KMS-11 (cell line): ENCODE data around the gene PTH1R.

Experiments used
- H2AFZ ChIP-seq: fragments of 200-600 bp; sonication (generic); 2 replicates; pipeline ENCODE4 v1.6.1; 2016; ENCODE audit warnings: antibody characterized with exemption, mixed run types, low read depth
- H3K27ac ChIP-seq: fragments of 200-600 bp; sonication (generic); 2 replicates; pipeline ENCODE4 v1.6.1; 2016; ENCODE audit warnings: mild to moderate bottlenecking, mixed run types
- H3K27me3 ChIP-seq: fragments of 200-600 bp; sonication (generic); 2 replicates; pipeline ENCODE4 v1.6.1; 2017; ENCODE audit warnings: mild to moderate bottlenecking, low read depth, mixed run types, moderate library complexity; ENCODE audit not compliant: insufficient read depth
- H3K36me3 ChIP-seq: fragments of 200-600 bp; sonication (generic); 2 replicates; pipeline ENCODE4 v1.6.1; 2017; ENCODE audit warnings: mild to moderate bottlenecking, mixed run types; ENCODE audit not compliant: insufficient read depth
- H3K4me1 ChIP-seq: fragments of 200-600 bp; sonication (generic); 2 replicates; pipeline ENCODE4 v1.6.1; 2016; ENCODE audit warnings: mild to moderate bottlenecking, low read depth, mixed run types; ENCODE audit not compliant: poor library complexity, severe bottlenecking
- H3K4me2 ChIP-seq: fragments of 200-600 bp; sonication (generic); 2 replicates; pipeline ENCODE4 v1.7.0; 2016; ENCODE audit warnings: mild to moderate bottlenecking, mixed run types
- H3K4me3 ChIP-seq: fragments of 200-600 bp; sonication (generic); IDR thresholded peaks from 2 replicates; pipeline ENCODE4 v1.6.1; 2017; ENCODE audit warnings: low read depth, low read length, mixed read lengths; ENCODE audit not compliant: insufficient read depth
- H3K79me2 ChIP-seq: fragments of 200-600 bp; sonication (generic); 2 replicates; pipeline ENCODE4 v1.6.1; 2016; ENCODE audit warnings: low read depth, mixed run types; ENCODE audit not compliant: insufficient read depth
- H3K9ac ChIP-seq: fragments of 200-600 bp; sonication (generic); 2 replicates; pipeline ENCODE4 v1.6.1; 2016; ENCODE audit warnings: mild to moderate bottlenecking, mixed run types
- H4K20me1 ChIP-seq: fragments of 200-600 bp; sonication (generic); 2 replicates; pipeline ENCODE4 v1.6.1; 2016; ENCODE audit warnings: mild to moderate bottlenecking, mixed run types; ENCODE audit not compliant: insufficient read depth
- CTCF ChIP-seq: fragments of 200-600 bp; sonication (generic); conservative IDR thresholded peaks from 2 replicates; pipeline ENCODE4 v1.6.1; 2017; ENCODE audit warnings: low read depth, mild to moderate bottlenecking, antibody characterized with exemption, low read length, moderate library complexity, mixed read lengths

PTH1R gene

GRCh38 chr3:46924921-46925584 is 47.5 kb downstream of the PTH1R start:
- H3K9ac ChIP-seq = no peak overlapping the region
- no peak overlapping the region for H3K4me3 ChIP-seq
- no peak for TF ChIP-seq CTCF
- no peak overlapping the region for H3K4me2 ChIP-seq
- no peak overlapping the region for H3K27ac ChIP-seq
- H3K36me3 ChIP-seq = no peaks in the 10 kb centered on the region
- no peaks in the 10 kb centered on the region for H3K79me2 ChIP-seq
- no peaks in the 10 kb centered on the region for H3K27me3 ChIP-seq
- H2AFZ ChIP-seq = no peak overlapping the region
- peaks cover 16% of the 10 kb centered on the region for H3K4me1 ChIP-seq
- H4K20me1 ChIP-seq = no peaks in the 10 kb centered on the region

- H3K4me1 ChIP-seq = peaks cover 16% of the 10 kb centered on the region
- H3K79me2 ChIP-seq = no peaks in the 10 kb centered on the region
- H3K36me3 ChIP-seq = no peaks in the 10 kb centered on the region
- no peak overlapping the region for H3K4me3 ChIP-seq
- no peak overlapping the region for H2AFZ ChIP-seq
- no peaks in the 10 kb centered on the region for H3K27me3 ChIP-seq
- H3K27ac ChIP-seq = no peak overlapping the region
- no peaks in the 10 kb centered on the region for H4K20me1 ChIP-seq
- H3K4me2 ChIP-seq = no peak overlapping the region
- no peak overlapping the region for H3K9ac ChIP-seq
- TF ChIP-seq CTCF = no peak
These were observed 48.0 kb downstream of the PTH1R start for GRCh38 chr3:46925585-46925934.

GRCh38 chr3:46926039-46926438 is 48.5 kb downstream of the PTH1R start:
- no peak overlapping the region for H3K9ac ChIP-seq

GRCh38 chr3:46926447-46926846 is 48.9 kb downstream of the PTH1R start:
- no peak for TF ChIP-seq CTCF
- Histone ChIP-seq H2AFZ (no peak overlapping the region), H3K27ac (no peak overlapping the region), H3K4me1 (peaks cover 18% of the 10 kb centered on the region), H3K79me2 (0 out of 2 replicates have a peak, but pooled peaks cover 1% of the 10 kb centered on the region), H3K4me2 (no peak overlapping the region), H3K4me3 (no peak overlapping the region), H4K20me1 (no peaks in the 10 kb centered on the region), H3K27me3 (no peaks in the 10 kb centered on the region), H3K36me3 (no peaks in the 10 kb centered on the region), H3K9ac (no peak overlapping the region)

More at GRCh38 chr3:46926039-46926438, 48.5 kb downstream of the PTH1R start:
- H3K36me3 ChIP-seq = no peaks in the 10 kb centered on the region
- H4K20me1 ChIP-seq = no peaks in the 10 kb centered on the region
- TF ChIP-seq CTCF = no peak
- no peaks in the 10 kb centered on the region for H3K27me3 ChIP-seq
- no peak overlapping the region for H3K4me2 ChIP-seq
- no peak overlapping the region for H3K27ac ChIP-seq
- no peak overlapping the region for H2AFZ ChIP-seq
- peaks cover 16% of the 10 kb centered on the region for H3K4me1 ChIP-seq
- no peak overlapping the region for H3K4me3 ChIP-seq
- H3K79me2 ChIP-seq = no peaks in the 10 kb centered on the region
